ENCODE data around the gene GLCCI1. TPM values are rescaled to one million over a fixed set of nuclear protein-coding genes. Genes with fewer than 3 reads are reported as not detected.
A peak's percentile ranks its signal among the peaks of the same experiment; 100 is the strongest.

The GLCCI1 gene
- total RNA-seq, 4 donors from 2014 or later = 8.1 to 15.7 (median 11.7) TPM

DNA sequence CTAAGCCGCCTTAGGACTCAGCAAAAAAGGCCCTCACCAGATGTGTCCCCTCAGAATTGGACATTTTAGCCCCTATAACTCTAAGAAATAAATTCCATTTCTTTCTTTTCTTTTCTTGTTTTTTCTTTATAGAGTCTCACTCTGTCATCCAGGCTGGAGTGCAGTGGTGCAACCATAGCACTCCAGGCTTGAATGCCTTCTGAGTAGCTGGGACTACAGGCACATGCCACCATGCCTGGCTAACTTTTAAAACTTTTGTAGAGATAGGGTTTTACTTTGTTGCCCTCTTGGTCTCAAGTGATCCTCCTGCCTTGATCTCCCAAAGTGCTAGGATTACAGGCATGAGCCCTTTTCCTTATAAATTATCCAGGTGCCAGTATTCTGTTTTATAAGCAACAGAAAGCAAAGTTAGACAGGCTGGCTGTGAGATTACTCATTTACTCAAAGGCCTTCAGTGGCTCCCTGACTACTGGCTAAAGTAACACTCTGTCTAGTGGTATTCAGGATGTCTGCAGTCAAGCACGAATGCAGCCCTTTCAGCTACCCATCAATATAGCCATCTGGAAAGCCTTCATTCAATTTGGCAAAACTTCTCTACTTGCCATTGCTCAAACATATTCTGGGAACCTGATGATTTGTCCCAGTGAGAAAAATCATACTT lies 164.7 kb downstream of the GLCCI1 start:
- Histone ChIP-seq H3K4me3 (no peak overlapping the region), H3K27ac (no peak overlapping the region), H3K36me3 (no peaks in the 10 kb centered on the region), H3K9me3 (no peaks in the 10 kb centered on the region), H3K27me3 (no peaks in the 10 kb centered on the region), H3K4me1 (no peaks in the 10 kb centered on the region)
- 88 to 95% methylated on average over 2 of the region's 2 CpGs for WGBS, 2 donors
- TF ChIP-seq POLR2A (IDR thresholded peaks at IDR 0.05) (no peak), EP300 (IDR thresholded peaks at IDR 0.05) (no peak), CTCF (IDR thresholded peaks at IDR 0.05) (no peak)
- no peak for DNase-seq (ENCODE audit: low spot score in 2 of 2)

- no peak overlapping the region for H3K4me3 ChIP-seq
- TF ChIP-seq EP300 (IDR thresholded peaks at IDR 0.05) (no peak), POLR2A (IDR thresholded peaks at IDR 0.05) (no peak), CTCF (IDR thresholded peaks at IDR 0.05) (no peak)
- H3K9me3 ChIP-seq = no peaks in the 10 kb centered on the region
- H3K27me3 ChIP-seq = no peaks in the 10 kb centered on the region
- 77 to 78% methylated on average over 10 of the region's 10 CpGs for WGBS, 2 donors
- no peak for DNase-seq (ENCODE audit: low spot score in 2 of 2)
- H3K27ac ChIP-seq = peak overlapping the region in 1 of 4 donors; percentile 34
- H3K36me3 ChIP-seq = no peaks in the 10 kb centered on the region
- no peaks in the 10 kb centered on the region for H3K4me1 ChIP-seq
Observed at GRCh38 chr7:8134089-8134733, 165.6 kb downstream of the GLCCI1 start.

GRCh38 chr7:8135417-8135816 lies 166.8 kb downstream of the GLCCI1 start:
- DNase-seq (ENCODE audit: low spot score in 2 of 2) = no peak
- Histone ChIP-seq H3K27me3 (no peaks in the 10 kb centered on the region), H3K4me1 (no peaks in the 10 kb centered on the region), H3K36me3 (no peaks in the 10 kb centered on the region), H3K4me3 (no peak overlapping the region), H3K27ac (no peak overlapping the region), H3K9me3 (no peaks in the 10 kb centered on the region)
- WGBS, 2 donors = 94 to 98% methylated on average over 3 of the region's 3 CpGs
- TF ChIP-seq EP300 (IDR thresholded peaks at IDR 0.05) (no peak), POLR2A (IDR thresholded peaks at IDR 0.05) (no peak), CTCF (IDR thresholded peaks at IDR 0.05) (no peak)

DNA sequence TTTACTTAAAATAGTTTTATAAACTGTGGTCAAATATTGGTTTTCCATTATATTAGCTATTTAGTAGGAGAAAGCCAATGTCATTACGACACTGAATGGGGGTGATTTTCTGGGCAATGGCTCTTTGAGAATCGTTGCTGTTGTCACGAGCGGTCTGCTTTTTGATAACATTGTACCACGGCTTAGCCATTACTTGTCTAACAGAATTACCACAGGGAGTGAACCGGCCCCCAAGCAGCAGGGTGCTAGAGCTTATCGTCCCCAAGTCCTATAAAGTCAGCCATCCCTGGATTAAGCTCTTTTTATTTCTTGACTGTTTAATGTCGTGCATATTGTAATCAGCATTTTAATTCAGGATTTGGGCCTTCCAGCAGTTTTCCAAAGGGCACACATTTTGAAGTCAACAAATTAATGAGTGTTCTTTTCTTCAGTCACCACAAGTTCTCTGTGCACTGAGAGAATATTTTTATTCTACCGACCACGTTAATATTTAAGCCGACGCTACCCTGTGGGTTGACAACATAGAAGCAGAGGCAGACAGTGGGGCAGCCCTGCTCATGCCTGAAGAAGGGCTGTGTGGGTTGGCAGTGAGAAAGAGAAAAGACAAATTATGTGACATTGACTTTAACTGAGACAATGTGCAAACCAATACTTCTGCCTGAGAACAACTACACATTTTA lies 167.6 kb downstream of the GLCCI1 start:
- Histone ChIP-seq H3K27me3 (no peaks in the 10 kb centered on the region), H3K27ac (no peak overlapping the region), H3K4me3 (no peak overlapping the region), H3K9me3 (no peaks in the 10 kb centered on the region), H3K36me3 (no peaks in the 10 kb centered on the region), H3K4me1 (no peaks in the 10 kb centered on the region)
- DNase-seq (ENCODE audit: low spot score in 2 of 2) = no peak
- TF ChIP-seq CTCF (IDR thresholded peaks at IDR 0.05) = no peak
- TF ChIP-seq EP300 (IDR thresholded peaks at IDR 0.05) = no peak
- no peak for TF ChIP-seq POLR2A (IDR thresholded peaks at IDR 0.05)
- 77 to 84% methylated on average over 12 of the region's 12 CpGs for WGBS, 2 donors

Data from tibial nerve (tissue), 4 donors.